Panc1 (cell line): Measurements from ENCODE around the gene KCNB1.

Experiments used
- CTCF ChIP-seq: fragments of 450-650 bp; IDR thresholded peaks from 2 replicates; pipeline ENCODE4 v1.5.1; 2017; ENCODE audit warnings: mild to moderate bottlenecking
- POLR2AphosphoS5 ChIP-seq: IDR thresholded peaks from 2 replicates; pipeline ENCODE4 v1.6.1; 2012; ENCODE audit warnings: mild to moderate bottlenecking, low read depth, low read length, moderate library complexity
- REST ChIP-seq, 2 experiments: IDR thresholded peaks; 2 replicates each; pipeline ENCODE4 v1.6.1; 2011 to 2012; ENCODE audit warnings: low read depth in 2 of 2, control low read depth in 1 of 2, low read length in 1 of 2, mild to moderate bottlenecking in 1 of 2, moderate library complexity in 1 of 2; ENCODE audit not compliant: insufficient read depth in 1 of 2
- SIN3A ChIP-seq: IDR thresholded peaks from 2 replicates; pipeline ENCODE4 v1.6.1; 2012; ENCODE audit warnings: low read depth, mild to moderate bottlenecking, low read length, moderate library complexity, borderline replicate concordance; ENCODE audit not compliant: insufficient read depth

- TF ChIP-seq POLR2AphosphoS5 (no peak), CTCF (no peak), REST (IDR thresholded peaks at IDR 0.05; ENCODE audit: insufficient read depth in 1 of 2, low read depth in 2 of 2, low read length in 1 of 2) (no peak), SIN3A (no peak)
Observed at GRCh38 chr20:49352751-49353150, 129.7 kb downstream of the KCNB1 start.
